GF-D8 (cell line): ENCODE data around the gene COPB2.

Experiments
- DNase-seq: peaks from one replicate; lab custom pipeline; 2025; lab: John Stamatoyannopoulos, UW

COPB2 gene

GRCh38 chr3:139327861-139328260 lies 61.6 kb downstream of the COPB2 start:
- DNase-seq: no peak

- DNase-seq: no peak
Observed at GRCh38 chr3:139327231-139327630, 62.2 kb downstream of the COPB2 start.

GRCh38 chr3:139326707-139327106 lies 62.7 kb downstream of the COPB2 start:
- no peak for DNase-seq

- no peak for DNase-seq
Observed at GRCh38 chr3:139326131-139326530, 63.3 kb downstream of the COPB2 start.

- no peak for DNase-seq
Observed at GRCh38 chr3:139325551-139325950, 63.9 kb downstream of the COPB2 start.

- DNase-seq: no peak
Observed at GRCh38 chr3:139324456-139324855, 65.0 kb downstream of the COPB2 start.

GRCh38 chr3:139323146-139323545 lies 66.3 kb downstream of the COPB2 start:
- no peak for DNase-seq

GRCh38 chr3:139322346-139322745 lies 67.1 kb downstream of the COPB2 start:
- no peak for DNase-seq

- DNase-seq: no peak
Observed at GRCh38 chr3:139320551-139321309, 68.7 kb downstream of the COPB2 start.

- DNase-seq: no peak
Observed at GRCh38 chr3:139319428-139320402, 69.7 kb downstream of the COPB2 start.

- no peak for DNase-seq
Observed at GRCh38 chr3:139318826-139319225, 70.6 kb downstream of the COPB2 start.

GRCh38 chr3:139318431-139318816 lies 71.0 kb downstream of the COPB2 start:
- DNase-seq: no peak

GRCh38 chr3:139317660-139318430 lies 71.6 kb downstream of the COPB2 start:
- no peak for DNase-seq

- no peak for DNase-seq
Observed at GRCh38 chr3:139317215-139317614, 72.2 kb downstream of the COPB2 start.

GRCh38 chr3:139313921-139314320 lies 75.5 kb downstream of the COPB2 start:
- no peak for DNase-seq

GRCh38 chr3:139312959-139313358 lies 76.5 kb downstream of the COPB2 start:
- DNase-seq: no peak

GRCh38 chr3:139312416-139312815 lies 77.0 kb downstream of the COPB2 start:
- no peak for DNase-seq

GRCh38 chr3:139311557-139311956 lies 77.9 kb downstream of the COPB2 start:
- DNase-seq: no peak

- no peak for DNase-seq
Observed at GRCh38 chr3:139310474-139310933, 78.9 kb downstream of the COPB2 start.

- DNase-seq: no peak
Observed at GRCh38 chr3:139309880-139310279, 79.6 kb downstream of the COPB2 start.

- DNase-seq: no peak
Observed at GRCh38 chr3:139309061-139309591, 80.3 kb downstream of the COPB2 start.

- no peak for DNase-seq
Observed at GRCh38 chr3:139308560-139308959, 80.9 kb downstream of the COPB2 start.
